Testis (tissue), 3 donors: ENCODE data around the gene DCST1. TPM values are rescaled to one million over a fixed set of nuclear protein-coding genes. Genes with fewer than 3 reads are reported as not detected.

Source experiments
- DNase-seq: peaks from one replicate; pipeline ENCODE4 v3.0.0-alpha.2; 2019
- H3K27ac ChIP-seq, 2 donors: fragments of 200-600 bp; sonication (generic); one replicate each; pipeline ENCODE4 v1.5.1; 2019
- H3K27me3 ChIP-seq: fragments of 200-600 bp; sonication (generic); one replicate; pipeline ENCODE4 v1.5.1; 2019
- H3K36me3 ChIP-seq: fragments of 200-600 bp; sonication (generic); one replicate; pipeline ENCODE4 v1.5.1; 2017; ENCODE audit warnings: low read depth; ENCODE audit errors: missing control alignments
- H3K4me1 ChIP-seq: fragments of 200-600 bp; sonication (generic); one replicate; pipeline ENCODE4 v1.5.1; 2019
- H3K4me3 ChIP-seq, 2 donors: fragments of 200-600 bp; sonication (generic); one replicate each; pipeline ENCODE4 v1.5.1; 2017 to 2019
- H3K9me3 ChIP-seq: fragments of 200-600 bp; sonication (generic); one replicate; pipeline ENCODE4 v1.5.1; 2017
- POLR2A ChIP-seq: fragments of 450-650 bp; IDR thresholded peaks from one replicate; pipeline ENCODE4 v1.6.1; 2017; ENCODE audit warnings: antibody characterized with exemption, mild to moderate bottlenecking, moderate library complexity
- WGBS, 2 donors: methylation state at CpG; one replicate each; pipeline ENCODE4 v1.1.5; 2018; 5-methylcytosine and 5-hydroxymethylcytosine counted together
- intact Hi-C: fragments of 100-400 bp; cut with DNase I; formaldehyde crosslinking; loops from one replicate; pipeline ENCODE4 v1.15.1; 2023; ENCODE audit warnings: low total_unique reads
- polyA plus RNA-seq: library from polyadenylated mRNA; stranded (reverse); fragments of 350-450 nt; fragmentation: Illumina TruSeq; extraction: RNeasy Lipid Tissue Mini Kit (QIAGEN cat#74804); gene quantifications from one replicate; pipeline ENCODE4 v1.2.3, GENCODE V29; 2014; ENCODE audit warnings: low read depth, low replicate concordance; ENCODE audit not compliant: insufficient read depth
- total RNA-seq, 2 donors: library from RNA; depleted of rRNA; stranded (reverse); fragments of >200 nt; gene quantifications; one replicate each; pipeline ENCODE4 v1.2.3, GENCODE V29; 2016
- TF ChIP-seq, protein P1 (sequence below), 3 experiments: fragments of 450-650 bp in 2 of 3; fragments of 200-600 bp in 1 of 3; sonication (generic) in 1 of 3; IDR thresholded peaks; one replicate each; pipeline ENCODE4 v1.5.1; 2016 to 2019; ENCODE audit warnings: antibody characterized with exemption in 3 of 3, mild to moderate bottlenecking in 2 of 3, moderate library complexity in 1 of 3

Gene DCST1
- total and polyA plus RNA-seq, 3 donors from 2014 or later = 4.5 to 15.2 (median 9.4) TPM

DNA sequence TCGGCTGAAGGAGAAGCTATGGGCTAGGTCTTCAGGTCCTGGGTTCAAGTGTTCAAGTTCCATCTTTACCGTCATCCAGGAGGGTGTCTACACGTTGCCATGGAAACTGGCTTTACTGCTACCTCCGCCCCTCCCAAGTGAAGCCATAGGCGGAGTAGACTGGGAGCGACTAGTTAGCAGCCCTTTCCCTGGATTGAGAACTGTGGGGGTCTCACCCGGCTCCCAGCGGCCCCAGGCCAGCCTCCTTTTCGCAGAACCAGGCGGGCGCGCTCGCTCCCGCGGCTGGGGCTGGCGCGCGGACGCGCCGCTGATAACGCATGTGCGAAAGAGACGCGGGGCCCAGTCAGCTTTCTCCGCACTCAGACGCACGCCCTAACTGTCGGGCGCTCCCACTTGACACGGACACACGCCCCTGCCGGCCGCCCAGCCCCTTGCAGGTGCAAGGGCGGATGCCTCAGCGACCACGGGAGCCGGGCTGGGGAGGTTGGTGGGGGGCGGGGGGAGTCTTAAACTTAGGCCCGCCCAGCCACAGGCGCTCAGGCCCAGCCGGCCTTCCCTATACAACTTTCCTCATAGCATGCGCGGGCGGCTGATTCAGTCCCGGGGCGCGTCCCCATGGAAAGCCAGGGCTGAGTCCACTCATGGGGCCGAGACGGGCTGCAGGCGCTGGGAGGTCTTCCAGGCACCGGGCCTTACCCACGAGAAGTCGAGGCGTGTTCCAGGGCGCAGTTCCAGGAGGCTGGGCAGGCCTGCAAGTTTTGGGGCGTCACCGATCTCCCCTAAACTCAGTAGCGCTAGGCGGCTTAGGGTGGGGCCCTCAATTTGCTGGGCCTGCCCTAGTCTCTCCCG is 37.3 kb downstream of the DCST1 start:
- TF ChIP-seq, protein P1, sequence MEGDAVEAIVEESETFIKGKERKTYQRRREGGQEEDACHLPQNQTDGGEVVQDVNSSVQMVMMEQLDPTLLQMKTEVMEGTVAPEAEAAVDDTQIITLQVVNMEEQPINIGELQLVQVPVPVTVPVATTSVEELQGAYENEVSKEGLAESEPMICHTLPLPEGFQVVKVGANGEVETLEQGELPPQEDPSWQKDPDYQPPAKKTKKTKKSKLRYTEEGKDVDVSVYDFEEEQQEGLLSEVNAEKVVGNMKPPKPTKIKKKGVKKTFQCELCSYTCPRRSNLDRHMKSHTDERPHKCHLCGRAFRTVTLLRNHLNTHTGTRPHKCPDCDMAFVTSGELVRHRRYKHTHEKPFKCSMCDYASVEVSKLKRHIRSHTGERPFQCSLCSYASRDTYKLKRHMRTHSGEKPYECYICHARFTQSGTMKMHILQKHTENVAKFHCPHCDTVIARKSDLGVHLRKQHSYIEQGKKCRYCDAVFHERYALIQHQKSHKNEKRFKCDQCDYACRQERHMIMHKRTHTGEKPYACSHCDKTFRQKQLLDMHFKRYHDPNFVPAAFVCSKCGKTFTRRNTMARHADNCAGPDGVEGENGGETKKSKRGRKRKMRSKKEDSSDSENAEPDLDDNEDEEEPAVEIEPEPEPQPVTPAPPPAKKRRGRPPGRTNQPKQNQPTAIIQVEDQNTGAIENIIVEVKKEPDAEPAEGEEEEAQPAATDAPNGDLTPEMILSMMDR (IDR thresholded peaks at IDR 0.05) = peak; percentile 30 to 46 (median 30)
- no peak for TF ChIP-seq POLR2A
- H3K4me3 ChIP-seq = peak overlapping the region; percentile 55 to 56
- intact Hi-C loops = no loop called here
- H3K9me3 ChIP-seq = no peaks in the 10 kb centered on the region
- H3K27ac ChIP-seq = peak overlapping the region; percentile 27 to 78
- H3K27me3 ChIP-seq = no peaks in the 10 kb centered on the region
- DNase-seq = peak; percentile 90
- H3K4me1 ChIP-seq = no peaks in the 10 kb centered on the region
- WGBS, 2 donors = 6 to 10% methylated on average over 6 to 55 of the region's 61 CpGs
- no peaks in the 10 kb centered on the region for H3K36me3 ChIP-seq

DNA sequence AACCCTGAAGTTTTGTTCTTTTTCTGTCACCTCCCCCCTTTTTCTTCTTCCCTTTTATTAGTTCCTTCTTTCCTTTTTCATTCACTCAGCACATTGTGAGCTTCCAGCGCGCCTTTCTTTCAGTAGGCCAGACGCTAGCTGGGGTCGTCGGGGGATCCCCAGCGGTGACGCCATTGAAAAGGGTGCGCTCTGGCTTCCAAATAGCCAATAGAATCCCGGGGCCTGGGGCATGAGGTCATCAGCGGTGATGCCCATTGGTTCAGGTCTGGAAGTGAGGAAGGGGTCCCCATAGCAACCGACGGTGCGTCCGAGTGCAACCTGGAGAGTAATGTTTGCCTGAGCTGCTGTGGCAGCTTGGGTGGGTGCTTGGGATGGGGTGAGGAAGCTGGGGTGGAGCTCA is 38.1 kb downstream of the DCST1 start:
- H3K9me3 ChIP-seq = no peaks in the 10 kb centered on the region
- DNase-seq = peak; percentile 67
- TF ChIP-seq POLR2A = no peak
- TF ChIP-seq, protein P1 (IDR thresholded peaks at IDR 0.05) = no peak
- 58 to 65% methylated on average over 8 to 14 of the region's 14 CpGs for WGBS, 2 donors
- no peaks in the 10 kb centered on the region for H3K27me3 ChIP-seq
- peak overlapping the region in 1 of 2 donors; percentile 78 for H3K27ac ChIP-seq
- peak overlapping the region in 1 of 2 donors; percentile 56 for H3K4me3 ChIP-seq
- H3K36me3 ChIP-seq = no peaks in the 10 kb centered on the region
- no peaks in the 10 kb centered on the region for H3K4me1 ChIP-seq
- intact Hi-C loops = no loop called here

DNA sequence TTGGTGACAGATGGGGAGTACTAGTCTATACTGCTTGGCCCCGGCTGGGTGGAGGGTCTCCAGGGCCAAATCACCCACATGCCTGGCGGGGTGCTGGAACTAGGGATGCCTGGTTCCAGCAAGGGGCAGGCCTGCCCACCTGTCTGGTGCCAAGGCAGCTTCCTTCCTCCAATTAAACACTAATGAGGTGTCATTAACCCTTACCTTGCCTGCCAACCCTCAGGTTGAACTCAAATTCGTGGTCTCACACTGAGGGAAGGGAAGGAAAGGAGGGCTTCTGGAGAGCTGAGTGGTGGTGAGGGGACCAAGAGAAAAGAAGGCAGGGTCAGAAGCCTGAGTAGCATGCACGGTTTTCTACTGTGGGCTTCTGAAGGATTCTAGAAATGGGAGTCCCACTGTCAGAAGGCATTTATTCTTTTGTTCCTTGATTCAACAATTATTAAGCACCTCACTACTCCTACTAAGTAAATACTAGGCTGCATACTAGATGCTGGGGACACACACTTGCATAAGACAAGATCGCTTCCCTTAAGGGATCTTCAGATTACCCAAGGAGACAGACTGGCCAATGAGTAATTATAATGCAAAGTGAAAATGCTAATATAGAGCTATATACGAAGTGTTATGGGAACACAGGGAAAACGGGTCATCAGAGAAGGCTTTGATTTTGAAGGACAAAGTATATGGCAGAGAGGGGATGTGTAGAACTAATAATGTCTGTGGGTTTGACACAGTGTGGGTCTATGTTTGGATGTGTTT is 39.1 kb downstream of the DCST1 start:
- no peaks in the 10 kb centered on the region for H3K36me3 ChIP-seq
- WGBS, 2 donors = 60 to 66% methylated on average over 7 of the region's 7 CpGs
- intact Hi-C loops = no loop called here
- TF ChIP-seq, protein P1 (IDR thresholded peaks at IDR 0.05) = no peak
- TF ChIP-seq POLR2A = no peak
- H3K9me3 ChIP-seq = no peaks in the 10 kb centered on the region
- H3K27ac ChIP-seq = no peak overlapping the region
- no peak overlapping the region for H3K4me3 ChIP-seq
- H3K4me1 ChIP-seq = no peaks in the 10 kb centered on the region
- no peak for DNase-seq
- H3K27me3 ChIP-seq = no peaks in the 10 kb centered on the region

GRCh38 chr1:155073377-155074242 is 40.0 kb downstream of the DCST1 start:
- 96 to 97% methylated on average over 3 of the region's 3 CpGs for WGBS, 2 donors
- intact Hi-C loops = no loop called here

More at GRCh38 chr1:155073377-155074242, 40.0 kb downstream of the DCST1 start:
- H3K27ac ChIP-seq = no peak overlapping the region
- H3K27me3 ChIP-seq = no peaks in the 10 kb centered on the region
- DNase-seq = no peak
- H3K4me1 ChIP-seq = peaks cover 6% of the 10 kb centered on the region
- H3K4me3 ChIP-seq = no peak overlapping the region
- H3K36me3 ChIP-seq = no peaks in the 10 kb centered on the region
- H3K9me3 ChIP-seq = no peaks in the 10 kb centered on the region
- TF ChIP-seq, protein P1 (IDR thresholded peaks at IDR 0.05) = no peak
- no peak for TF ChIP-seq POLR2A
